NCI-H82 (cell line): Measurements from ENCODE around the gene CLGN.
A peak's percentile ranks its signal among the peaks of the same experiment; 100 is the strongest.

Source experiments
- DNase-seq: peaks from one replicate; lab custom pipeline; 2025; lab: John Stamatoyannopoulos, UW

CLGN gene

DNA sequence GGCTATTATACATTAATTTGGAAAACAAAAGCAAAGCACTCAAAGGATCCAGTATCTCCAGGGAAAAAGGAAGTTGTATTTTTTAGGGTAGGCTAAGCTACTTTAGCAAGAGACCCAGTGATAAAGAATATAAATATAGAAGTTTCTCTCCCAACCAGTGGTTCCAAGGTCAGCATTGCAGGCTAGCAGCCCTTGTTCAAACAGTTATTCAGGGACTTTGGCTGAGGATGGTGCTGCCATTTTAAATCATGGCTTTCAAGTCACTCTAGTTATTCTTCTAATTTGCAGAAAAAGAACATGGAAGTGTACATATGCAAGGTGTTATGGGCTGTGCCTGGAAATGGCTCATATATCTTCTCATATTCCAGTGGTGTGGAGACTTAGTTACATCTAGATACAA, 44.7 kb downstream of the CLGN start:
- DNase-seq = no peak

DNA sequence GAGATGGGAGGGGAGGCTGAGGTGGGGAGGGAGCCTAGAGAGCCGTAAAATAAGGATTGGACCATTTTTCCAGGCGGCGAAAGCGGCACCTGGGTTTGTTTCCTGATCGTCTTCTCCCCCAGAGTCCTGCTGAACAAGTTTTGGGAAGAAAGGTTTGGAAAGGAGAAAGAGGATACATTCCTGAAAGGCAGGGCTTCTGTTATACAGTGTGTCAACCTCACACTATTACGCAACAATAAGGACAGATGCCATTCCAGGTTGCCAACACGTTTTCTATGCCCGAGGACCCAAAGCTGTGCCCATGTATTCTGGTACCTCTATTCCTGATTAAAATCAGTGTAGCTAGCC, 53.3 kb downstream of the CLGN start:
- no peak for DNase-seq

DNA sequence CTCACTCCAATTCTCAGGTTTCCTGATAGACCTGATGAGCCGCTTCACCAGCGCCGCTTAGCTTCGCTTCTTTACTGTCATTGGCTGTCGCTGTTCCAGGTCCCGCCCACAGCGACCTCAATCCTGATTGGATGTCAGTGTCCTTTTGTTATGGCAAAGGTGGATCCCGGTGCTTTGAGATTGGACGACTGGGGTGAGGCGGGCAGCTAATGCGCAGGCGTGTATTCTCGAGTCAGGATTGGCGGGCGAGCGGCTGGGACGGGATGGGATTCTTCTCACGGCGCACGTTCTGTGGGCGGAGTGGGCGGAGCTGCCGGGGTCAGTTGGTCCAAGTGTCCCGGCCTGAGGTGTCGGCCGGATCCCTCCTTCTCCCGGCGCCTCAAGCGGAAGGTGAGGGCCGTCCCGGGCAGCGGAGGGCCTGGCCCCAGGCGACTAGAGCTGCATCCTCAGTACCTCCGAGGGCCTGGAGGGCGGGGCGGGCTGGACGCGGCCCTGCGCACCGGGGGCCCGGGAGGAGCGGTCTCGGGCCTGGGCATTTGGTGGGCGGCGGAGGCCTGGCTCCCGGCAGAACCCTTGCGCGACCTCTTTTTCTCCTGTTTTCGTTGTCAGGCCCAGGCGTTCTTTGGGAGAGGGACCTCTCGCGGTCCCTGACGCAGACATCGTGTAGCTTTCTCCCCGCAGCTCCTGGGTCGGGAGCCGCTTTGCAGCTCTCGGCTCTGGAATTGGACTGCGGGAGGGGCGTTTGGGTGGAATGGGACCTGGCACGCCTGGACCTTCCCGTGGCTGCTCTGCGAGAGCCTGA, 53.9 kb downstream of the CLGN start, which contains the start of gene SCOC:
TSS of gene SCOC (plus strand) at position 319 of the 802 bp plus-strand sequence. CDS start 5,525 bp downstream, outside the sequence.
- peak; percentile 99 for DNase-seq

DNA sequence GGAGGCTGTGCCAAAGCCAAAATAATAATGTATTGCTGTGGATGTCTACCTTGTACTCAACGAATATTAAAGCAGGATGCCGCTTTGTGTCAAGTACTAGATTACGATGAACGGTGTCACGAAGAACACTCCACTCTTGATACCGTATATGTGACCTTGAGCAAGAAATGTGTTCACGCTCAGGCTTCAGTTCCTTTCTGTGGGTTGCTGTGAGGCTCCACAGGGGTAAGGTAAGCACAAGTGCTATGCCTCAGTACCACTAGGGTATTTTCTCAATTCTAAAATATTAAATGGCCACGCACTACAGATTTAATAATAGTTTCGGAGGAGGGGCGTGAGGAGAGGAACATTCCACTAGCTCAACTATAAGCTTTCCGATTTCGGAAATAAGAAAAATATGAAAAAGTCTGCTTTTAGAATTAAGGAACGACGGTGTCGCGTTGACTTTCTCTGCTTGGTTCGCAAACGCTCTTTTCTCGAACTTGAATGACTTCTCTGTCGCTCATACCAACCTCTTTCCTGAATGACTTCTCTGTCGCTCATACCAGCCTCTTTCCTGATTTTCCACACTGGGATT, 54.6 kb downstream of the CLGN start:
- DNase-seq = peak; percentile 37

GRCh38 chr4:140368686-140369085, 58.8 kb downstream of the CLGN start:
- no peak for DNase-seq

DNA sequence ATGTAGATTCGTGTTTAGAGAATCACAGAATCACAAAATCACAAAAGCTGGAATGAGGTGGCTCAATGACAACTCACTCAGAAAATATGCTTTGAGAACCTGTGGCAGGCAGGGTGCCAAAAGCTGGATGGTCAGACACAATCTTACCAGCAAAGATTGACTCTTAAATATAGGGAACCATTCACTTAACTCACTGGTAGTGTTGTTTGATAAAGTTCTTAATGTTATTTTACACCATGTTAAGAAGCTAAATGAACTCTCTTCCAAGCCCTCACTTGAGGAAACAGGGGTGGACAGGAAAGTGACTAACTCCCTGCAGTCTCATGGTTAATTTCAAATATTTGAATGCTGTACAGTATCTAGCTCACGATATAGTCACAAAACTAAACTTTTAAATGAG, 59.7 kb downstream of the CLGN start:
- DNase-seq = no peak

- no peak for DNase-seq
Observed at GRCh38 chr4:140363558-140363957, 63.9 kb downstream of the CLGN start.

DNA sequence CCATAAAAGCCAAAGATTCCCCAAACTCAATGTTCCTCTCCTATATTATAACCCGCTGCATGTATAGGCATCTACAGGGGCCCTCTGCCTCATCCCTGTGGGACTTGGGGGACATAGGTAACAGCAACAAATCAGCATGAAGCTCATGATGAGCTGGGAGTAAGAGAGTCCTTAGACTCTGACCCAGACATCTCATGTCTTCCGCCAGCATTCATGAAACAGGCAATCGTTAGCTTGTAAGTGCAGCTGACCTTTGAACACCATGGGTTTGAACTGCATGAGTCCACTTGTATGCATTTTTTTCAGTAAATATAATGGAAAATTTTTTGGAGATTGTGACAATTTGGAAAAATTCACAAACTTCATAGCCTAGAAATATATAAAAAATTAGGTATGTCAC, 64.4 kb downstream of the CLGN start:
- DNase-seq = no peak

- DNase-seq = no peak
Observed at GRCh38 chr4:140361099-140361498, 66.3 kb downstream of the CLGN start.

DNA sequence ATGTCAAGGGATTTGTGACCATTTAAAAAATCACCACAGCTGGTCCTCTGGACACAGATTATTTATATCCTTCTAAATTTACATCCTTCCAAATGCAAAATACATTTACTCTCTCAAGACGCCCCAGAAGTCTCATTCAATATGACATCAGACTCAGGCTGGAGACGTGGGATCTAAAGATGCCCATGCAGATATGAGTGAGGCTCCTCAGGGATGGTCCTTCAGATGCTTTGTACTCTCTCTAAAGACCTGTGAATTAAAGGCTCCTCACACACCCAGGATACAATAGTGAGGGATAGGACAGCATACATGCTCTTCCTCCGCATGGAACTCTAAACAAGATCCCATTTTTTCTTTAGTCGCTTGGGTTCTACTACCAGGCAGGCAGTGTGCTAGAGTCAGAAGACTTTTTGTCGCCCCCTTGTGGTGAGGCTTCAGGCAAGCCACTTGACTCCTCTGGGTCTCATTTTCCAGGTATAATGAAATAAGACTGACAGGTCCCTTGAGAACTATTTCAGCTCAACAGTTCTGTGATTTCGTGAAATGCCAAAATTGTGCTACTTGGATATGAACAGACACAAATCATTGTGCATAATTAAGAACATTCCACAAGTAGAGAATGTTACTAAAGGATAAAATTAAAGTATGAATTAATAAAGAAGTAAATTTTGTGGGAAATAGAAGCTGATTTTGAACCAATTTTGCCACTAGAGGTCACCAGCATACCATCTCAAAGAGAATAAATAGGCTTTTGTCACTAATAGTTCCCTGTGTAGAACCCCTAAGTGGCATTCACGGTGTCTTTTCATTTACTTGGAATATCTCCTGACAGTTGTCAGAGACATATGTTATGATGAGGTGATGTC, 67.7 kb downstream of the CLGN start:
- peak; percentile 95 for DNase-seq

- DNase-seq = no peak
Observed at GRCh38 chr4:140358281-140358680, 69.2 kb downstream of the CLGN start.

DNA sequence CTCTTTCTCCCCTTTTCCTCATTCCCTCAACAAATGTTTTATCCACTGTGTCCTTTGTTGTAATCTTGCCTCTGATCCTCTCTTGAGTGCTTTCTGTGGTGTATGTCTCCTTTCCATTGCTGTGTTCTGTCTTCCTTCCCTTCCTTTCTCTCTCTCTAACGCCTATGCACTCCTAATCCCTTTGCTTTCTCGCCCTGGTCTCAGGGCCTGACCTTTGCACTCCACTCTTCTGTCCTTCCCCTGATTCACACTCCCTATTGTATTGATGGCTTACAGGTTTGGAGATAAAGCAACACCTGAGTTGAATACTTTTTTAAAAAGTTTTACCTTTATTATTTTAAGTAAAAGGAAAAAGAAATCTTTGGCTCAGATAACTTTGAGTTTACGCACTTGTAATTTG, 69.6 kb downstream of the CLGN start:
- no peak for DNase-seq

- DNase-seq = no peak
Observed at GRCh38 chr4:140355288-140355687, 72.2 kb downstream of the CLGN start.

DNA sequence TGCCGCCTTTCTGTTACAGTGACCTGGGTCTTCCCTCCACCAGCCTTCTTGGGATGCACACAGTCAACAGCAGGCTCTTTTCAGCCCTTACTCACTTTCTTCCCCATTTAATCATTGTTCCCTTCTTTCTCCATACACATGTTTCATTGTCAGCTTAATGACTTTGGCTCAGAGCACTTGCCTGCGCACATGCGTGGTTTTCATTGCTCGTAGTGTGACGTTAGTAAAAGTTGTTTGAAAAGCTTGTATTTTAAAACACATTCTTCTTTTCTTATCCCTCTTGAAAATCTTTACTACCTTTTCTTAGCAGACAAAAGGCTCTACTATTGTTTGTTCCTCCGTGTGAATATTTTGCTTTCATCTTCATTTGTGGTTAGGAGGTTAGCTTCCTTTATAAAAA, 73.7 kb downstream of the CLGN start:
- DNase-seq = no peak

DNA sequence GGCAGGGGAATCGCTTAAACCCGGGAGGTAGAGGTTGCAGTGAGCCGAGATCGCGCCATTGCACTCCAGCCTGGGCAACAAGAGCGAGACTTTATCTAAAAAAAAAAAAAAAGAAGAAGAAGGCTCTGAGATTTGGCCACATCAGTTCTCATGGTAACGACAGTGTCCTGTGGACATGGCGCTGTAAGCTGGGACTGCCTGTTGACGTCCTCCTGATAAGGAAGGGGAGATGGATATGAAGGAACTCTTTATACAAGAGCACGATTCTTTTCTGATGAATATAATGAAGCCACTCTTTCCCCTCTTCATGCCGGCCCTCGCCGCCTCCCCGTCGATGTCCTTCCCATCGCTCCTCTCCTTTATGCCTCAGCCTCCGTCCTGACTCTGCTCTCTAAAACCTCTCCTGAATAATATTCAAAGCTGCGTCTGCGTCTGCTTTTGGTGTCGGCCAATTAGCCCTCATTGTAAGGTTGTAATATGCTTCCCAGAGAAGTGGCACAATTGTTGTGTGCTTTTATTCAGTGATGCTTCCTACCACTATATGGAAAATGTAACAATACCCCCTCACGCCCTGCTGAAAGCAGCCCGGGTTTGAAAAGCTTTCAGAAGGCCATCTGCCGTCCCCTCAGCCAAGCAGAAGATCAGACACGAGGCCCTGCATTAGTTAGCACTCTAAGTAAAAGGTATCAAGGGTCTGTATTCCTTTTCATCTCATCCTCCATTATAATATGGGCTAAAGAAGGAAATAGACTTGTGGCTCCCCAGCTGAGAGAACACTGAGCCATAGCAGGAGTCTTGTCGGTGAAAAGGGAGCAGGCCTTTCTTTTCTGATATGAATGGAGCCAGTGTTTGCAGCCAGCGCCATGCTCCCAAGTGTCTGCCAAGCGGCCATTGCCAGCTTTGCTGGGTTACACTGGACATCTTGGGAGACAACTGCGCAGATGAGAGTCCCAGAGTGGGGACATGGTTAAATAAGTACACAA, 76.1 kb downstream of the CLGN start:
- DNase-seq = no peak

GRCh38 chr4:140349816-140350215, 77.6 kb downstream of the CLGN start:
- DNase-seq = no peak

DNA sequence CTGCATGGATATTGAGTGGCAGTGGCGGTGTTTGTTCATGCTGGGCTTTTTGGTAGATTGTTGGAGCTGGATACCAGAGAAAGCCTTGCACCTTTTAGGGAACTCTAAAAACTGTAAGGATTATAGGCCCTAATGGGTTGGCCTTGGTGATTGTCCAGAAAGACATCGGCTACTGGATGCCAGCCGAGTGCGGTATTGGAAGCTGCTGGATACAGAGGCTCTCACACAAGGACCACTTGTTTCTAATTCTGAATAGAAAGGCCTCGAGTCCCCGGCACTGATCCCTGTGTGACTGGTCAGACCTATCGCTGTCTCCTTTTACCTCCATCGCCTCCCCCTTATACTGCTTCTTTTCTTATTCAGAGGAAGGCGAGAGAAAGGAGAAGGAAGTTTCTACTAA, 81.3 kb downstream of the CLGN start:
- no peak for DNase-seq

- no peak for DNase-seq
Observed at GRCh38 chr4:140344621-140345020, 82.8 kb downstream of the CLGN start.

DNA sequence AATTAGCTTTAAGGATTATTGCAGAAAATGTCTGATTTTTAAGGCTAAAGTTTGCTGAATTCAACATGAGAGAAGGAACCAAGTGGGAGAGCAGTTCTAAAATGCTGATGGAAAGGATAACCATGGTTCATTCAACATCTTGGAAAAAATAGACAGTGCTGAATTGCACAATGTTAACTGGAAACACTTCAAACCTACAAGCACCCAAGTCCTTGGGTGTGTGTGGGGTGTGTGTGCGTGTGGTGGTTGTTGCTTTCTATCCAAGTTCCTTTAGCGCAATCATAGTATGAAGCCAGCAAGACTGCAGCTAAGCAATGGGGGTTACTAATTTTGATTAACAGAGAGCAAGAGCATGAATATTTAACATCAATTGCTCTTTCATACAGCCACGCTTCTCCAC, 83.3 kb downstream of the CLGN start:
- no peak for DNase-seq

DNA sequence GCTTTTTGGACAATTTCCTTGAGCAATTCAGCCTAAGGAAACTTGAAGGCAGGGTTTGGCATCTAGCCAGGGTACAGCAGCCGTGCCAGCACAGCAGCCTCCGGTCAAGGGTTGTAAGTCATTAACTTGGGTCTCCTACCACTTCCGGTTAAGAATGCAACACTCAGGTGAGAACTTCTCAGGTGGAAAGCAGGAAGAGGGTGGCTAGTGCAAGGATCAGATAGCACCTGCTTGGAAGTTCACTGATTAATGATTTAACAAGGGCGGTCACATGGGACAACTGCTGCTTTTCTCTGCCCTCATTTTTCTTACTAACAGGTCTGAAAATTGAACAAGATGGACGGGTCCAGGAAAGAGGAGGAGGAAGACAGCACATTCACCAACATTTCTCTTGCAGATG, 84.1 kb downstream of the CLGN start:
- DNase-seq = no peak

DNA sequence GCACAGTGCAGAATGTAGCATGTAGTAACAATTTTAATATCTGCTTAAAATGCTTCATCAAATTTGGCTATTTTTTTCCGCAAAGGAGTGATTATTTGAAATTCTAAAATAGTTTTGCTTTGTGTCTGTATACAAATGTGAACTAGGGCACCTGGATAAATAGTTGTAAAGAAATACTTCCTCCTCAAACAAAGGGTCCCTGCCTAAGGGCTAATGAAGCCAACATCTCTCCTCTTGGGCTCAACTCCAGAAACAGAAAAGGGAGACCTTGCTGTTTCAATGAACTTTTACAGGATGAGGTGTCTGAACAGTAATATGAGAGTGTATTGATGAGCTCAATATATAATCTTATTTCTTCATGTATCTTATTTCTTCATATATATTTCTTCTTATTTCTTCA, 84.8 kb downstream of the CLGN start:
- no peak for DNase-seq
